ENCODE measurements around the gene NDFIP1. TPM values are rescaled to one million over a fixed set of nuclear protein-coding genes. Genes with fewer than 3 reads are reported as not detected.

NDFIP1 gene
- total RNA-seq, 4 donors from 2014 or later: 37.1 to 63.5 (median 42.5) TPM

DNA sequence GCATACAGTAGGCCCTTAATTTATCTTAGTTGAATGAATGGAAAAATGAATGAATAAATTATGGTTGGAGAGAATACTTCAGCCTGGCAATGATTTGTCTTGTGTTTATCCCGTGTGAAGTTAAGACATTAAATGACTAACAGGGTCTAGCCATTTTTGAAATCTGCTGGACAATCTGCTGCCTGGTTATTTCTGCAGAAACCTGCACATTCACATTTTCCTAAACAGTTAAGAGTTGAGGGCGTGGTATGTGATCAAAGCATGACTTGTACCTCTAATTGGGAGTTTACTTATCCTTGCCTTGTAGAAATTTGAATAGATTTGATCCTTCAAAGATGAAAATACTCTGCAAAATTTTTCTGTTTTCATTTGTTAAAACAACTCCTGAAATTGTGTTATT is 34.6 kb upstream of the NDFIP1 start:
- TF ChIP-seq, protein P1, sequence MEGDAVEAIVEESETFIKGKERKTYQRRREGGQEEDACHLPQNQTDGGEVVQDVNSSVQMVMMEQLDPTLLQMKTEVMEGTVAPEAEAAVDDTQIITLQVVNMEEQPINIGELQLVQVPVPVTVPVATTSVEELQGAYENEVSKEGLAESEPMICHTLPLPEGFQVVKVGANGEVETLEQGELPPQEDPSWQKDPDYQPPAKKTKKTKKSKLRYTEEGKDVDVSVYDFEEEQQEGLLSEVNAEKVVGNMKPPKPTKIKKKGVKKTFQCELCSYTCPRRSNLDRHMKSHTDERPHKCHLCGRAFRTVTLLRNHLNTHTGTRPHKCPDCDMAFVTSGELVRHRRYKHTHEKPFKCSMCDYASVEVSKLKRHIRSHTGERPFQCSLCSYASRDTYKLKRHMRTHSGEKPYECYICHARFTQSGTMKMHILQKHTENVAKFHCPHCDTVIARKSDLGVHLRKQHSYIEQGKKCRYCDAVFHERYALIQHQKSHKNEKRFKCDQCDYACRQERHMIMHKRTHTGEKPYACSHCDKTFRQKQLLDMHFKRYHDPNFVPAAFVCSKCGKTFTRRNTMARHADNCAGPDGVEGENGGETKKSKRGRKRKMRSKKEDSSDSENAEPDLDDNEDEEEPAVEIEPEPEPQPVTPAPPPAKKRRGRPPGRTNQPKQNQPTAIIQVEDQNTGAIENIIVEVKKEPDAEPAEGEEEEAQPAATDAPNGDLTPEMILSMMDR (IDR thresholded peaks at IDR 0.05 in 4 of 5, conservative IDR thresholded peaks at IDR 0.05 in 1 of 5): no peak
- TF ChIP-seq POLR2A (IDR thresholded peaks at IDR 0.05): no peak
- H3K27ac ChIP-seq: no peak overlapping the region
- no peaks in the 10 kb centered on the region for H3K9me3 ChIP-seq
- H3K27me3 ChIP-seq: no peaks in the 10 kb centered on the region
- ATAC-seq: no peak
- intact Hi-C loops (cut with DNase I; ENCODE audit: low total_unique reads): no loop called here
- DNase-seq: no peak
- no peaks in the 10 kb centered on the region for H3K4me1 ChIP-seq
- H3K4me3 ChIP-seq: no peak overlapping the region
- no peaks in the 10 kb centered on the region for H3K36me3 ChIP-seq
- in situ Hi-C loops (cut with MboI; ENCODE audit: low sequenced_read_pairs in 4 of 4): no loop called here

GRCh38 chr5:142078221-142078620 is 30.4 kb upstream of the NDFIP1 start:
- no peaks in the 10 kb centered on the region for H3K36me3 ChIP-seq
- H3K4me3 ChIP-seq: no peak overlapping the region
- H3K9me3 ChIP-seq: no peaks in the 10 kb centered on the region
- no peak overlapping the region for H3K27ac ChIP-seq
- DNase-seq (no peak), ATAC-seq (no peak)
- no peaks in the 10 kb centered on the region for H3K27me3 ChIP-seq
- intact Hi-C loops (cut with DNase I; ENCODE audit: low total_unique reads): no loop called here
- no peaks in the 10 kb centered on the region for H3K4me1 ChIP-seq
- in situ Hi-C loops (cut with MboI; ENCODE audit: low sequenced_read_pairs in 4 of 4): no loop called here
- no peak for TF ChIP-seq POLR2A (IDR thresholded peaks at IDR 0.05)
- TF ChIP-seq, protein P1 (IDR thresholded peaks at IDR 0.05 in 4 of 5, conservative IDR thresholded peaks at IDR 0.05 in 1 of 5): no peak

DNA sequence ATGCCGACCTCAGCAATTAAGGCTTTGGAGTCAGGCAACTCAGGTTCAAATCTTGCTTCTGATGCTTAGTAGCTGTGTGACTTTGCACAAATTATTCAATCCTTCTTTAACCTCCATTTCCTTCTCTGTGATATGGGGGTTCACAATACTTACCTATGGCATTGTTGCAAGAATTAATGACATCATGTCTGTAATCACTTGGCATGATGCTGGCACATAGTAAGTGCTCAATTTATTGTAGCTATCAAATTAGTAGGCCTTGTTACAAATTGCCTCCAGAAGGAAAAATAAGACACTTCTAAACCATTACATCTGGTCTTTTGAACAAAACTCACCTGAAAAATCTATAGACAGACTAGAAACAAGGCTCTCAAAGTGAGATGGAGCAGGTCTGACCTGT is 29.9 kb upstream of the NDFIP1 start:
- no peaks in the 10 kb centered on the region for H3K9me3 ChIP-seq
- TF ChIP-seq, protein P1 (IDR thresholded peaks at IDR 0.05 in 4 of 5, conservative IDR thresholded peaks at IDR 0.05 in 1 of 5): no peak
- TF ChIP-seq POLR2A (IDR thresholded peaks at IDR 0.05): no peak
- no peaks in the 10 kb centered on the region for H3K36me3 ChIP-seq
- H3K27ac ChIP-seq: no peak overlapping the region
- no peaks in the 10 kb centered on the region for H3K4me1 ChIP-seq
- in situ Hi-C loops (cut with MboI; ENCODE audit: low sequenced_read_pairs in 4 of 4) (no loop called here), intact Hi-C loops (cut with DNase I; ENCODE audit: low total_unique reads) (no loop called here)
- H3K27me3 ChIP-seq: no peaks in the 10 kb centered on the region
- no peak overlapping the region for H3K4me3 ChIP-seq
- DNase-seq (no peak), ATAC-seq (no peak)

DNA sequence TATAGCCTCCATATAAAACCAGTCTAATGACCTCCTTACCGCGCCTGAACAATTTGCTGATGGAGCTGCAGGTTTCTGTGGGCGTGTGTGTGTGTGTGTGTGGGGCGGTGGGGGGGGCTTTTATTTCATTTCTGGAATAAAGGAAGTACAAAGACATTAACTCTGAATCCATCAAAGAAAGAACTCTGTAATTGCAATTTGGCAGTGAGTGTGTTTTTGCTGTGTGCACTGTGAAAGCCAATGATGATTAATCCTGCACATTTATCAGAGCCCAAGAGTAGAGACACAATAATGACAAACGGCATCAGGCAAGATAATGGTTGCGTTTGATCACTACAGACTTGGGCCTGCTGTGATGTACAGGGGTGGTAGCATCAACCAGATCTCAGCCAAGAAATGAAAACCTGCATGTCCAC is 29.3 kb upstream of the NDFIP1 start:
- no peak overlapping the region for H3K4me3 ChIP-seq
- H3K36me3 ChIP-seq: no peaks in the 10 kb centered on the region
- H3K4me1 ChIP-seq: no peaks in the 10 kb centered on the region
- H3K27ac ChIP-seq: no peak overlapping the region
- intact Hi-C loops (cut with DNase I; ENCODE audit: low total_unique reads) (no loop called here), in situ Hi-C loops (cut with MboI; ENCODE audit: low sequenced_read_pairs in 4 of 4) (no loop called here)
- ATAC-seq: no peak
- DNase-seq: no peak
- no peaks in the 10 kb centered on the region for H3K9me3 ChIP-seq
- no peak for TF ChIP-seq POLR2A (IDR thresholded peaks at IDR 0.05)
- TF ChIP-seq, protein P1 (IDR thresholded peaks at IDR 0.05 in 4 of 5, conservative IDR thresholded peaks at IDR 0.05 in 1 of 5): no peak
- H3K27me3 ChIP-seq: no peaks in the 10 kb centered on the region

GRCh38 chr5:142080248-142080647 is 28.3 kb upstream of the NDFIP1 start:
- in situ Hi-C loops (cut with MboI; ENCODE audit: low sequenced_read_pairs in 4 of 4): no loop called here
- intact Hi-C loops (cut with DNase I; ENCODE audit: low total_unique reads): no loop called here
- no peaks in the 10 kb centered on the region for H3K4me1 ChIP-seq
- no peak overlapping the region for H3K4me3 ChIP-seq
- ATAC-seq (no peak), DNase-seq (no peak)
- H3K36me3 ChIP-seq: no peaks in the 10 kb centered on the region
- no peak overlapping the region for H3K27ac ChIP-seq
- no peaks in the 10 kb centered on the region for H3K27me3 ChIP-seq
- H3K9me3 ChIP-seq: no peaks in the 10 kb centered on the region
- TF ChIP-seq POLR2A (IDR thresholded peaks at IDR 0.05): no peak
- TF ChIP-seq, protein P1 (IDR thresholded peaks at IDR 0.05 in 4 of 5, conservative IDR thresholded peaks at IDR 0.05 in 1 of 5): no peak
